ENCODE measurements around the gene PIGQ.

The PIGQ gene

GRCh38 chr16:572865-573650 is 3.3 kb downstream of the PIGQ start:
- DNase-seq, result no peak

DNA sequence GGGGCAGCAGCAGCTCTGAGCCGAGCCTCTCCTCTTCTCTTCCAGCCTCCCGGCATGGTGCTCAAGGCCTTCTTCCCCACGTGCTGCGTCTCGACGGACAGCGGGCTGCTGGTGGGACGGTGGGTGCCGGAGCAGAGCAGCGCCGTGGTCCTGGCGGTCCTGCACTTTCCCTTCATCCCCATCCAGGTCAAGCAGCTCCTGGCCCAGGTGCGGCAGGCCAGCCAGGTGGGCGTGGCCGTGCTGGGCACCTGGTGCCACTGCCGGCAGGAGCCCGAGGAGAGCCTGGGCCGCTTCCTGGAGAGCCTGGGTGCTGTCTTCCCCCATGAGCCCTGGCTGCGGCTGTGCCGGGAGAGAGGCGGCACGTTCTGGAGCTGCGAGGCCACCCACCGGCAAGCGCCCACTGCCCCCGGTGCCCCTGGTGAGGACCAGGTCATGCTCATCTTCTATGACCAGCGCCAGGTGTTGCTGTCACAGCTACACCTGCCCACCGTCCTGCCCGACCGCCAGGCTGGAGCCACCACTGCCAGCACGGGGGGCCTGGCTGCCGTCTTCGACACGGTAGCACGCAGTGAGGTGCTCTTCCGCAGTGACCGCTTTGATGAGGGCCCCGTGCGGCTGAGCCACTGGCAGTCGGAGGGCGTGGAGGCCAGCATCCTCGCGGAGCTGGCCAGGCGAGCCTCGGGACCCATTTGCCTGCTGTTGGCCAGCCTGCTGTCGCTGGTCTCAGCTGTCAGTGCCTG is 4.4 kb downstream of the PIGQ start:
- no peak for DNase-seq

- no peak for DNase-seq
Observed at GRCh38 chr16:575354-576196, 5.8 kb downstream of the PIGQ start.

- no peak for DNase-seq
Observed at GRCh38 chr16:576197-576822, 6.5 kb downstream of the PIGQ start.

DNA sequence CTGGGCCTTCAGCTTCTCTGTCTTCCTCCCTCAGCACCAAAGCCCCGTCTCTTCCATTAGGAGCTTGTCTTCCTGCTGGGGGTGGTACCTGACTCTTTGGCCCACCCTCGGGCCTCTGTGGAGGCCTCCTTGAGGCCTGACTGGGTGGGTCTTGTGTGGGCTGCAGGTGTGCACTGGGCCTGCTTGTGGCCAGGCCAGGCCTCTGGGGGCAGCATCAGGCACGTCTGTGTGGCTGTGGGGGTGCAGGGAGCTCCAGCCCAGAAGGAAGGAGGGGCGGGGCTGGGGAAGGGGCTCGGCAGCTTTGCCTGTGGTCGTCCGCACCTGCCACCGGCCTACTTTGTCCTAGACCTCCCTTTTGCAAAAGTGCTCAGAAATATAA is 7.0 kb downstream of the PIGQ start:
- no peak for DNase-seq

GRCh38 chr16:577796-578195 is 8.0 kb downstream of the PIGQ start:
- DNase-seq, result no peak

- no peak for DNase-seq
Observed at GRCh38 chr16:578232-578869, 8.6 kb downstream of the PIGQ start.

DNA sequence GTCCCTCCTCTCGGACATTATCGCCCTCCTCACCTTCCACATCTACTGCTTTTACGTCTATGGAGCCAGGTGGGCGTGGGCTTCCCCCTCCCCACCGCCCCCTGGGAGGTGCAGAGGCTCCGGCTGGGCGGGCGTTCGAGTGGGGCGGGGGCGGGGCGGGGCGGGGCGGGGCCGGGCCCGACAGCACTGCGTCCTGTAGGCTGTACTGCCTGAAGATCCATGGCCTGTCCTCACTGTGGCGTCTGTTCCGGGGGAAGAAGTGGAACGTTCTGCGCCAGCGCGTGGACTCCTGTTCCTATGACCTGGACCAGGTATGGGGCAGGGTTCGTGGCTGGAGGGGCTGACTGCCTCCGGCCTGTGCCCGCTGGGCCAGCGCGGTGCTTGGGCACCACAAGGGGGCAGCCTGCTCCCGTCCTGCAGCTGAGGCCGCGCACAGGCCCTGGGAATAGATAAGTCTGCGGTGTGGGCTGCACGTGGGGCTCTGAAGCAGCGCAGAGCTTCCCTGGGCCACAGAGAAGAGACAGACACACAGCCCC is 9.2 kb downstream of the PIGQ start:
- DNase-seq, result peak; percentile 86

- DNase-seq, result no peak
Observed at GRCh38 chr16:580141-580945, 10.6 kb downstream of the PIGQ start.

- no peak for DNase-seq
Observed at GRCh38 chr16:580946-581498, 11.3 kb downstream of the PIGQ start.

DNA sequence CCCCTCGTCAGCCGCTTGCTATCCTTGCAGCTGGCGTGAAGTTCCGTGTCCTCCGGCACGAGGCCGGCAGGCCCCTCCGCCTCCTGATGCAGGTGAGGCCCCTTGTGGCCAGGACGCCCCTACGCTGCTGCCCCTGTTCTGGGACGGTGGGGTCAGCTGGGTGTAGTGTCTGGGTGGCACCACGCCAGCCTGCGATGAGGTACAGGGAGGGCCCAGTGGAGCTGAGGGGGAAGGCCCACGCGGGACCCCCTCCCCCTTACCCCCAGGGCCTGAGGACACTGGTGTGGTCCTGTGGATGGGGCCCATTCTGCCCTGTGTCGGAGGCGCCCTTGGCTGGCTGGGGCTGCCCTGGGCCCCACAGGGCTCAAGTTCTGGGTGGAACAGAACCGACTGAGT is 12.4 kb downstream of the PIGQ start:
- DNase-seq, result no peak

GRCh38 chr16:582614-583331 is 13.0 kb downstream of the PIGQ start:
- DNase-seq, result no peak

- DNase-seq, result no peak
Observed at GRCh38 chr16:583470-583814, 13.7 kb downstream of the PIGQ start.

DNA sequence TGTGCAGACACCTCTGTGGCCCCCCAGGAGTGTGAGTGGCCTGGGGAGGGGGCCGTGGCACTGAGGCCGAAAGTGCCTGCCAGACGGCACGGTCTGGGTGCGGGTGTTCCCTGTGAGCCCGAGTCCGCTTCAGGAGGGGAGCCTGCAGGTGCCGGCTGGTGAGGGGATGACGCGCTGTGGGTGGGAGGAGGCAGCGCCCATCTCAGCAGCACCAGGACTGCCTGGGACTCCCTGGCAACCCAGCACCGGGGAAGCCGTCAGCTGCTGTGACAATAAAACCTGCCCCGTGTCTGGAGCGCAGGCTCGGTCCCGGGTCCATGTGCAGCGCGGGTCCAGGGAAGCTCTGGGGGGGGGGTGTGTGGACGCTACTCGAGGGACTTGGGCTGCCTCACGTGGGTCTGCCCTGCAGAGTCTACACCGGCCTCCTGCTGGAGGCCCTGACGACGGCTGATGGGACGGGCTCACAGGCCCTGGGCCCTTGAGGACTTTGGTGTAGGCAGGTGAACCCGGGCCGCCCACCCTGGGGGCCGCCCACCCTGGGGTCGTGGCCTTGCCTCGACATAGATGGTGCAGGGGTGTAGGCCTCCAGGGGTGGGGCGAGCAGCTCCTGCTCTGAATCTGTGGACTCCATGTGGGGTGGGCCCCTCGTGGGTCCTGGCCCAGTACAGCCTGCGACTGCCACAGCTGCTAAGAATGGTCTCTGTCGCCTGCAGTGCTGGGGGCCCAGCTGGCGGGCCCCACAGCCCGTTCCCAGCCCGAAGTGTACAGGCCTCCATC is 14.2 kb downstream of the PIGQ start:
- DNase-seq, result no peak

DNA sequence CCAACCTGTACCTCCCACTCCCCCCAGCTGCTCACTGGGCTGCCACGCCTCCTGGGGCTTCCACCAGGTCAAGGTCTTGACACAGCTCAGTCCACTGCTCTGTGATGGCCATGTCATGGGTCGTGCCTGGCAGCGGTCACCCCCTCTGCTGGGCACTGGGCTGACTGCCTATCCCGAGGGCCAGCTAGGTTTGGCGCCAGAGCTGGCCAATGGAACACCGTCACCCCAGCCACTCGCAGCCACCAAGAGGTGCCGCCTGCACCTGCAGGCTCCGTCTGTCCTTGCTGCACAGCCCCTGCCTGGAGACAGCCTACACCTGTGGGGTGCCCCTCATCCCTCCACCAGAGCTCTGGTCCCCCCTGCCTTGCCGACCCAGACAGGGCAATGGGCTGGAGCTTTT is 15.6 kb downstream of the PIGQ start:
- no peak for DNase-seq

DNA sequence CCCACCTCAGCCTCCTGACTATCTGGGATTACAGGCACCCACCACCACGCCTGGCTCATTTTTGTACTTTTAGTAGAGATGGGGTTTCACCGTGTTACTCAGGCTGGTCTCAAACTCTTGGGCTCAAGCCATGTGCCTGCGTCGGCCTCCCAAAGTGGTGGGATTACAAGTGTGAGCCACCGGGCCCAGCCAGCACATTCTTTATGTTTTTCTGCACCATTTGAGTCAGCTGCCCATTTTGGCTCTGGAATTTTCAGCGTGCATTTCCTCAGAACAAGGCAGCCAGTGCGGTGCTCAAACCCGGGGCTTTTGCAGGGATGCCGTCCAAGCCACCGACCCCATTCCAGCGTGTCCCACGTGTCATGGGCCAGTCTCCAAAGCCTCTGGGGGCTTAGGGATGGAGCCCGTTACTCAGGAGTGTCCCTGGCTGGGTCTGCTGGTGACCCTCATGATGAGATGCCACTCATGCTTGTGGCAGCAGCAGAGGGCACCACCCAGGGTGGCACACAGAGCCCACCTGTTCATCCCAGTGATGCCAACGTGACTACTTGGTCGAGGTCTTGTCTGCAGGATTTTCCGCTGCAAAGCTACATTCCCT is 16.4 kb downstream of the PIGQ start:
- DNase-seq, result no peak

DNA sequence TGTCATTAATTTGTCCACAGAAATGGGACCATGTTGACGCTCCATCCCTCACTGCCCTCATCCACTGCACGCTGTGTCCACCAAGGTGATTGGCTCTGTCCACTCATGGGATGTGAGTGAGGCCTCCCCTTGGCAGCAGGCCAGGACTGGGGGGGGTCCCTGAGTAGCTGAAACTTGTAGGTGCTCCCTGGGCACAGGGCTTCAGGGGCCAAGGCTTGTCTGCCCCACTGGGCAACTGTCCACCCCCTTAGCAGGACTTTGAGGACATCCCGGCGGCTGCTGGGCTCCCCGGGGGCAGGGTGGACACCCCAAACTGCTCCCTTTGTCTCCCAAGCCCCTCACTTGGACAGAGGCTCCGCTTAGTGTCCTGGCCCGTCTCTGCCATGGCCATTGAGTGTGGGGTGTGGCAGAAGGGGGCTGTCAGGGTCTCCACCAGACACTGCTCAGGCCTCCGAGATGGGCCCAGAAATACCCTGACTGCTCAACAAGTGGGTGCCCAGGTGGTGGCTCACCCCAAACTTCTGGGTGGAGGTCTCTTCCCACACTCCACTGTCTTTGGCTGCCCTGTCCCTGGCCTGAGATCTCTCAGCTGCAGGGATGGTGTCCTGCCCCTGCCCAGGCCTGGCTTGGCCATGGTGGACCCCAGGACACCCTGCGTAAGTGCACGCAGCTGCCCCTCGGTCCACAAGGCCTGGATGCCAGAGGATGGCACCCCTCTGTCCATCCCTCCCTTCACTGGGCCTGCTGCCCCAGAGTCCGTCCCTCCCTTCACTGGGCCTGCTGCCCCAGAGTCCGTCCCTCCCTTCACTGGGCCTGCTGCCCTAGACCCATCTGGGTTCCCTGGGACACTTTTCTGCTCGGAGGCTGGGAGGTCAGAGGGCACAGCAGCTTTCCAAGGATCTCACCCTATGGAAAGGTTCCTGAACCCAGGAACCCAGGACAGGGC is 17.1 kb downstream of the PIGQ start:
- no peak for DNase-seq

- DNase-seq, result peak; percentile 87
Observed at GRCh38 chr16:588639-588888, 18.8 kb downstream of the PIGQ start.

Data from activated effector memory CD4-positive, alpha-beta T cell treated with anti-CD3 and anti-CD28 coated beads, Interleukin-2, amount 50 U/mL, for 16 hours (primary cell).